C4-2B (cell line): Measurements from ENCODE around the gene MAP1LC3C.

Source experiments
- H3K27ac ChIP-seq: fragments of 450-650 bp; 2 replicates; pipeline ENCODE4 v1.5.1; 2017
- ZFX ChIP-seq: fragments of 450-650 bp; IDR thresholded peaks from 2 replicates; pipeline ENCODE4 v1.6.1; 2017
- TF ChIP-seq, protein P1 (sequence below): fragments of 450-650 bp; conservative IDR thresholded peaks from 2 replicates; pipeline ENCODE4 v1.5.1; 2017; ENCODE audit warnings: mild to moderate bottlenecking

MAP1LC3C gene

DNA sequence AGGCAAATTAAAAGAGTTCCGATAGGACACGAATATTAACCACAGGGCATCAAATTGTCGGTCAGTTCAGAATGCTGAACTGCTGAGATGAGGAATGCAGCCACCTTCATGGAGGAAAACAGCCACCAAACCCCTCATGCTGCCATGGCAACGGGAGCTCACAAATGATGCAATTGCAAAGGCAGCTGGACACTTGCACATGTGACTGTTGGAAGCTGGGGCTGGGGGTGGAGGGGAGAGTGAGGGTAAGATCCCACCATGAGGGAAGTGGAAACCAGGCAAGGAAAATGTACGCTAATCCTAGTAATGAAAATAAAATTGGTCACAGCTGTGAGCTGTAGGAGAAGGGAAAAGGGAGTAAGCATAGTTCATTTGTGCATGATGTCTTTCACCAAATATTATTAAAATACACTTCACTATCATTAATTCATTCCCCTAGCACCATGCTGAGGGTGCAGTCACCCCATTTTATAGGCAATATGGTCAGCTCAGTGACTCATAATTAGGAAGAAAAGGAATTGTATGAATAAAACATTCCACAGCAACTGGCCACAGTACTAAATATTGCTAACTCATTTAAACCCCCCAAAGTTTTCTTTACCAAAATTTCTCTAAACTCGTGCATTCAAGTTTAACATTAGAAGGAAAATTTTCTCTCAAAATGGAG, 26.1 kb downstream of the MAP1LC3C start:
- no peak overlapping the region for H3K27ac ChIP-seq
- TF ChIP-seq ZFX = no peak
- TF ChIP-seq, protein P1, sequence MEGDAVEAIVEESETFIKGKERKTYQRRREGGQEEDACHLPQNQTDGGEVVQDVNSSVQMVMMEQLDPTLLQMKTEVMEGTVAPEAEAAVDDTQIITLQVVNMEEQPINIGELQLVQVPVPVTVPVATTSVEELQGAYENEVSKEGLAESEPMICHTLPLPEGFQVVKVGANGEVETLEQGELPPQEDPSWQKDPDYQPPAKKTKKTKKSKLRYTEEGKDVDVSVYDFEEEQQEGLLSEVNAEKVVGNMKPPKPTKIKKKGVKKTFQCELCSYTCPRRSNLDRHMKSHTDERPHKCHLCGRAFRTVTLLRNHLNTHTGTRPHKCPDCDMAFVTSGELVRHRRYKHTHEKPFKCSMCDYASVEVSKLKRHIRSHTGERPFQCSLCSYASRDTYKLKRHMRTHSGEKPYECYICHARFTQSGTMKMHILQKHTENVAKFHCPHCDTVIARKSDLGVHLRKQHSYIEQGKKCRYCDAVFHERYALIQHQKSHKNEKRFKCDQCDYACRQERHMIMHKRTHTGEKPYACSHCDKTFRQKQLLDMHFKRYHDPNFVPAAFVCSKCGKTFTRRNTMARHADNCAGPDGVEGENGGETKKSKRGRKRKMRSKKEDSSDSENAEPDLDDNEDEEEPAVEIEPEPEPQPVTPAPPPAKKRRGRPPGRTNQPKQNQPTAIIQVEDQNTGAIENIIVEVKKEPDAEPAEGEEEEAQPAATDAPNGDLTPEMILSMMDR = no peak

GRCh38 chr1:241968611-241969010, 30.3 kb downstream of the MAP1LC3C start:
- TF ChIP-seq ZFX = no peak
- TF ChIP-seq, protein P1 = no peak
- H3K27ac ChIP-seq = no peak overlapping the region

GRCh38 chr1:241964550-241965282, 34.2 kb downstream of the MAP1LC3C start:
- H3K27ac ChIP-seq = no peak overlapping the region
- TF ChIP-seq ZFX = no peak
- TF ChIP-seq, protein P1 = no peak

DNA sequence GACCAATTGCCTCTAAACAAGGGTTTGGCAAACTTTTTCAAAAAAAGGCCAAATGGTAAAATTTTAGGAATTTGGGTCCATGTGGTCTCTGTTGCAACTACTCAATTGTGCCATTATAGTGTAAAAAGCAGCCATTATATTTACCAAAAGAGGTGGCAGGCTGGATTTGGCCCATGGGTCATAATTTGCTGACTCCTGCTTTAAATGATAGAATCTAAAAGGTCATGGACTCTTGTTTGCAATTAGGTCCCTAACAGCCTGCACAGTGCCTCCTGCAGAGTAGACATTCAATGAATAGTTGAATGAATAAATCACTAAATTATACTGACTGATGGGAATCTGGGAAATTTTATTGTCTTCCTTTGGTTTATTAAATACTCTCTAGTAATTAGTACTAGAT, 35.2 kb downstream of the MAP1LC3C start:
- no peak for TF ChIP-seq ZFX
- TF ChIP-seq, protein P1 = no peak
- no peak overlapping the region for H3K27ac ChIP-seq

DNA sequence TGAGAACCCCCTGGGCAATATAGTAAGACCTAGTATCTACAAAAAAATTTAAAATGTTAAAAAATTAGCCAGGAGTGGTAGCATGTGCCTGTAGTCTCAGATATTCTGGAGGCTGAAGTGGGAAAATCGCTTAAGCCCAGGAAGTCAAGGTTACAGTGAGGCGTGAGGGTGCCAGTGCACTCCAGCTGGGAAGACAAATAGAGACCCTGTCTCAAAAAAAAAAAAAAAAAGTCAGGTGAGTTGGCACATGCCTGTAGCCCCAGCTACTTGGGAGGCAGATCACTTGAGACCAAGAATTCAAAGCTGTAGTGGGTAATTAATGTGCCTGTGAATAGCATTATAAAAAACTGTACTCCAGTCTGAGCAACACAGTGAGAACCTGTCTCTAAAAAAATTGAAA, 36.7 kb downstream of the MAP1LC3C start:
- TF ChIP-seq, protein P1 = no peak
- TF ChIP-seq ZFX = no peak
- no peak overlapping the region for H3K27ac ChIP-seq

- H3K27ac ChIP-seq = no peak within 1 kb of the TSS
- TF ChIP-seq, protein P1 = no peak
- TF ChIP-seq ZFX = no peak
Measured at GRCh38 chr1:241957692-241958494, 41.0 kb downstream of the MAP1LC3C start, which contains the start of gene BECN2. Gene BECN2 (plus strand): TSS chr1:241957767. CDS start chr1:241957767, 0 bp downstream.
